GM10847 (cell line): Measurements from ENCODE around the gene SLC25A21.

ENCODE experiments used
- POLR2A ChIP-seq: IDR thresholded peaks from 2 replicates; pipeline ENCODE4 v1.6.1; 2011; ENCODE audit not compliant: insufficient read length; ENCODE audit errors: extremely low read depth

Gene SLC25A21

GRCh38 chr14:37144729-37145363 lies 27.6 kb downstream of the SLC25A21 start:
- no peak for TF ChIP-seq POLR2A

- no peak for TF ChIP-seq POLR2A
Measured at GRCh38 chr14:37143475-37143874, 28.9 kb downstream of the SLC25A21 start.

GRCh38 chr14:37142835-37143401 lies 29.5 kb downstream of the SLC25A21 start:
- TF ChIP-seq POLR2A: no peak

- TF ChIP-seq POLR2A: no peak
Measured at GRCh38 chr14:37140176-37140575, 32.2 kb downstream of the SLC25A21 start.

- no peak for TF ChIP-seq POLR2A
Measured at GRCh38 chr14:37139710-37140109, 32.7 kb downstream of the SLC25A21 start.

GRCh38 chr14:37138898-37139297 lies 33.5 kb downstream of the SLC25A21 start:
- no peak for TF ChIP-seq POLR2A

- TF ChIP-seq POLR2A: no peak
Measured at GRCh38 chr14:37133284-37133913, 39.0 kb downstream of the SLC25A21 start.

- no peak for TF ChIP-seq POLR2A
Measured at GRCh38 chr14:37131205-37131604, 41.2 kb downstream of the SLC25A21 start.

GRCh38 chr14:37129047-37129446 lies 43.4 kb downstream of the SLC25A21 start:
- no peak for TF ChIP-seq POLR2A

- TF ChIP-seq POLR2A: no peak
Measured at GRCh38 chr14:37124614-37125013, 47.8 kb downstream of the SLC25A21 start.

- no peak for TF ChIP-seq POLR2A
Measured at GRCh38 chr14:37122919-37123639, 49.3 kb downstream of the SLC25A21 start.

GRCh38 chr14:37122288-37122687 lies 50.1 kb downstream of the SLC25A21 start:
- no peak for TF ChIP-seq POLR2A

- TF ChIP-seq POLR2A: no peak
Measured at GRCh38 chr14:37118673-37119366, 53.6 kb downstream of the SLC25A21 start.

GRCh38 chr14:37116933-37117849 lies 55.2 kb downstream of the SLC25A21 start:
- TF ChIP-seq POLR2A: no peak
